HTERT RPE-1 (cell line): ENCODE results near the gene CCDC187.

ENCODE experiments used
- in situ Hi-C: fragments of 300-500 bp; cut with MboI; formaldehyde crosslinking; loops from 4 replicates; pipeline ENCODE4 v1.14.3; 2020; ENCODE audit warnings: low sequenced_read_pairs

CCDC187 gene

GRCh38 chr9:136300016-136300545 lies 3.8 kb downstream of the CCDC187 start:
- in situ Hi-C loops = no loop called here

- in situ Hi-C loops = no loop called here
These were observed 4.4 kb downstream of the CCDC187 start for GRCh38 chr9:136299541-136299940.

GRCh38 chr9:136299116-136299515 lies 4.8 kb downstream of the CCDC187 start:
- in situ Hi-C loops = no loop called here

GRCh38 chr9:136297766-136298735 lies 5.8 kb downstream of the CCDC187 start:
- in situ Hi-C loops = no loop called here

GRCh38 chr9:136297016-136297691 lies 6.7 kb downstream of the CCDC187 start:
- in situ Hi-C loops = no loop called here

GRCh38 chr9:136296434-136297015 lies 7.4 kb downstream of the CCDC187 start:
- in situ Hi-C loops = no loop called here

- in situ Hi-C loops = no loop called here
These were observed 8.1 kb downstream of the CCDC187 start for GRCh38 chr9:136295542-136296433.

GRCh38 chr9:136295055-136295454 lies 8.8 kb downstream of the CCDC187 start:
- in situ Hi-C loops = no loop called here

GRCh38 chr9:136294437-136294836 lies 9.5 kb downstream of the CCDC187 start:
- in situ Hi-C loops = no loop called here

GRCh38 chr9:136293476-136294077 lies 10.3 kb downstream of the CCDC187 start:
- in situ Hi-C loops = no loop called here

- in situ Hi-C loops = no loop called here
These were observed 11.1 kb downstream of the CCDC187 start for GRCh38 chr9:136292591-136293448.

- in situ Hi-C loops = no loop called here
These were observed 11.8 kb downstream of the CCDC187 start for GRCh38 chr9:136292026-136292538.

GRCh38 chr9:136291306-136292025 lies 12.4 kb downstream of the CCDC187 start:
- in situ Hi-C loops = no loop called here

GRCh38 chr9:136290508-136291000 lies 13.3 kb downstream of the CCDC187 start:
- in situ Hi-C loops = no loop called here

- in situ Hi-C loops = no loop called here
These were observed 14.0 kb downstream of the CCDC187 start for GRCh38 chr9:136289651-136290507.

- in situ Hi-C loops = no loop called here
These were observed 15.7 kb downstream of the CCDC187 start for GRCh38 chr9:136287960-136288753.
